Adrenal gland (tissue), 19 donors: Measurements from ENCODE around the gene RTRAF. TPM values are rescaled to one million over a fixed set of nuclear protein-coding genes. Genes with fewer than 3 reads are reported as not detected.

Source experiments
- DNase-seq, 7 donors: peaks; one replicate each; pipeline ENCODE4 v3.0.0-alpha.2; 2019 to 2020
- H3K27ac ChIP-seq, 5 donors: fragments of 200-600 bp; sonication (generic) in 4 of 5; 1 replicate in 3 of 5; 2 replicates in 2 of 5; pipeline versions ENCODE4 v1.5.1 to v1.8.0; 2016 to 2020; ENCODE audit warnings: mild to moderate bottlenecking in 1 of 5
- H3K27me3 ChIP-seq: fragments of 200-600 bp; 2 replicates; pipeline ENCODE4 v1.8.0; 2021
- H3K36me3 ChIP-seq, 2 donors: fragments of 200-600 bp; replicated peaks in 1 of 2; 1 replicate in 1 of 2; 2 replicates in 1 of 2; pipeline versions ENCODE4 v1.5.1 to v1.8.0; 2018 to 2022
- H3K4me1 ChIP-seq, 2 donors: fragments of 200-600 bp; replicated peaks in 1 of 2; 1 replicate in 1 of 2; 2 replicates in 1 of 2; pipeline versions ENCODE4 v1.5.1 to v1.8.0; 2018 to 2021
- H3K4me3 ChIP-seq, 4 donors: fragments of 200-600 bp; sonication (generic) in 3 of 4; one replicate each; pipeline ENCODE4 v1.5.1; 2016 to 2018
- H3K9me3 ChIP-seq, 3 donors: fragments of 200-600 bp; sonication (generic) in 1 of 3; replicated peaks in 1 of 3; 1 replicate in 2 of 3; 2 replicates in 1 of 3; pipeline versions ENCODE4 v1.5.1 to v1.8.0; 2016 to 2021
- CTCF ChIP-seq, 6 experiments: fragments of 450-650 bp in 4 of 6; fragments of 200-600 bp in 2 of 6; sonication (generic) in 1 of 6; IDR thresholded peaks; 1 replicate in 5 of 6; 2 replicates in 1 of 6; pipeline versions ENCODE4 v1.5.1 to v1.8.0; 2016 to 2021; ENCODE audit warnings: antibody characterized with exemption in 6 of 6, mild to moderate bottlenecking in 2 of 6, moderate library complexity in 1 of 6
- POLR2A ChIP-seq, 2 donors: fragments of 450-650 bp; IDR thresholded peaks; one replicate each; pipeline ENCODE4 v1.6.1; 2017; ENCODE audit warnings: antibody characterized with exemption in 2 of 2, mild to moderate bottlenecking in 2 of 2, moderate library complexity in 1 of 2
- WGBS, 4 donors: extraction: QIAGEN DNeasy Blood & Tissue Kit in 2 of 4; methylation state at CpG; one replicate each; pipeline versions ENCODE4 v1.1.5 to v1.1.7; 2013 to 2017; 5-methylcytosine and 5-hydroxymethylcytosine counted together
- intact Hi-C, 2 donors: fragments of 100-400 bp; cut with DNase I; formaldehyde crosslinking; loops; one replicate each; pipeline versions ENCODE4 v1.14.1 to v1.15.0; 2022 to 2023
- long read RNA-seq, 10 donors: library from polyadenylated mRNA in 3 of 10; unstranded in 2 of 10; stranded (forward) in 1 of 10; transcript quantifications; one replicate each; pipeline ENCODE4 v2.0.0 and lab custom pipeline, GENCODE V29; 2021 to 2026
- polyA plus RNA-seq, 3 donors: library from polyadenylated mRNA; stranded (reverse); fragments of 200-250 nt in 2 of 3; fragments of 350-450 nt in 1 of 3; fragmentation: Illumina TruSeq in 1 of 3; extraction: RNeasy Lipid Tissue Mini Kit (QIAGEN cat#74804) in 1 of 3; gene quantifications; one replicate each; pipeline ENCODE4 v1.2.3, GENCODE V29; 2013 to 2014
- total RNA-seq, 9 donors: library from RNA; depleted of rRNA in 4 of 9; stranded (reverse); fragments of >200 nt in 4 of 9; fragments of 120-200 nt in 1 of 9; fragmentation: NEBNext Ultra II Directional in 1 of 9; extraction: Animal tissue kit (Norgen Biotek cat#: 25700) in 1 of 9; gene quantifications; one replicate each; pipeline versions ENCODE4 v1.1.0 to v1.2.4, GENCODE V29; 2013 to 2023
- donor health status: healthy with polysubstance abuse.
- donor health status: Bipolar disorder and iron deficiency.
- donor health status: DM: yes; HTN: yes; CAD: no.
- donor health status: DM: no; HTN: no; CAD: no.
- donor health status: DM: no; HTN: no; CAD: no.
- donor health status: DM: yes; HTN: yes; CAD: no.

RTRAF gene
- total RNA-seq (100 to 1,000 TPM in 5 of 9 donors, 10 to 100 TPM in 4; 12.9 to 228 (median 149) TPM), polyA plus RNA-seq (100 to 1,000 TPM; 215 to 308 (median 219) TPM)
- long read RNA-seq, donor 1, full-length matches to known transcripts = 122 of 141 reads
- long read RNA-seq, donor 1, partial matches to known transcripts = 19 of 141 reads
- long read RNA-seq, donor 1, other reads (novel, unspliced or antisense) = 0 of 141 reads
- long read RNA-seq, donor 2, full-length matches to known transcripts = 64 of 64 reads
- long read RNA-seq, donor 2, partial matches to known transcripts = 0 of 64 reads
- long read RNA-seq, donor 2, other reads (novel, unspliced or antisense) = 0 of 64 reads
- long read RNA-seq, donor 3, full-length matches to known transcripts = 64 of 76 reads
- long read RNA-seq, donor 3, partial matches to known transcripts = 12 of 76 reads
- long read RNA-seq, donor 3, other reads (novel, unspliced or antisense) = 0 of 76 reads
- long read RNA-seq, donor 4, full-length matches to known transcripts = 133 of 137 reads
- long read RNA-seq, donor 4, partial matches to known transcripts = 2 of 137 reads
- long read RNA-seq, donor 4, other reads (novel, unspliced or antisense) = 2 of 137 reads
- long read RNA-seq, donor 5, full-length matches to known transcripts = 94 of 99 reads
- long read RNA-seq, donor 5, partial matches to known transcripts = 1 of 99 reads
- long read RNA-seq, donor 5, other reads (novel, unspliced or antisense) = 4 of 99 reads
- long read RNA-seq, donor 6, full-length matches to known transcripts = 95 of 99 reads
- long read RNA-seq, donor 6, partial matches to known transcripts = 2 of 99 reads
- long read RNA-seq, donor 6, other reads (novel, unspliced or antisense) = 2 of 99 reads
- long read RNA-seq, donor 7, full-length matches to known transcripts = 48 of 48 reads
- long read RNA-seq, donor 7, partial matches to known transcripts = 0 of 48 reads
- long read RNA-seq, donor 7, other reads (novel, unspliced or antisense) = 0 of 48 reads
- long read RNA-seq, donor 8, full-length matches to known transcripts = 118 of 118 reads
- long read RNA-seq, donor 8, partial matches to known transcripts = 0 of 118 reads
- long read RNA-seq, donor 8, other reads (novel, unspliced or antisense) = 0 of 118 reads
- long read RNA-seq, donor 9, full-length matches to known transcripts = 58 of 65 reads
- long read RNA-seq, donor 9, partial matches to known transcripts = 7 of 65 reads
- long read RNA-seq, donor 9, other reads (novel, unspliced or antisense) = 0 of 65 reads
- long read RNA-seq, donor 10, full-length matches to known transcripts = 21 of 21 reads
- long read RNA-seq, donor 10, partial matches to known transcripts = 0 of 21 reads
- long read RNA-seq, donor 10, other reads (novel, unspliced or antisense) = 0 of 21 reads

- 0 to 1% (median 0%) methylated on average over 42 to 72 of the region's 72 CpGs for WGBS, 4 donors
- Histone ChIP-seq H3K36me3 (peaks cover 0 to 29% of the 10 kb centered on the region in 2 donors), H3K9me3 (no peaks in the 10 kb centered on the region), H3K27ac (peak within 1 kb of the TSS in 4 of 5 donors; percentile 70 to 91 (median 82)), H3K27me3 (no peaks in the 10 kb centered on the region), H3K4me1 (peaks cover 6 to 14% of the 10 kb centered on the region in 2 donors), H3K4me3 (peak within 1 kb of the TSS; percentile 38 to 94 (median 64))
- intact Hi-C loops = no loop called here
- DNase-seq = peak; percentile 91 to 96 (median 94)
- peak; percentile 85 to 88 for TF ChIP-seq POLR2A (IDR thresholded peaks at IDR 0.05)
- TF ChIP-seq CTCF (IDR thresholded peaks at IDR 0.05) = no peak
Measured at GRCh38 chr14:51989293-51990234, at the start of gene RTRAF. RTRAF (plus strand) TSS chr14:51989546; CDS start chr14:51989640, 94 bp downstream.

- TF ChIP-seq CTCF (IDR thresholded peaks at IDR 0.05) (no peak), POLR2A (IDR thresholded peaks at IDR 0.05) (no peak)
- no peaks in the 10 kb centered on the region for H3K9me3 ChIP-seq
- H3K27ac ChIP-seq = no peak overlapping the region
- no peaks in the 10 kb centered on the region for H3K27me3 ChIP-seq
- H3K4me3 ChIP-seq = no peak overlapping the region
- DNase-seq = no peak
- no peaks in the 10 kb centered on the region for H3K4me1 ChIP-seq
- no peaks in the 10 kb centered on the region for H3K36me3 ChIP-seq
- WGBS, 4 donors = 83 to 88% (median 84%) methylated on average over 10 of the region's 10 CpGs
- intact Hi-C loops = no loop called here
Measured at GRCh38 chr14:51939755-51940301, 49.5 kb upstream of the RTRAF start.

- no peak for TF ChIP-seq CTCF (IDR thresholded peaks at IDR 0.05)
- no peak for TF ChIP-seq POLR2A (IDR thresholded peaks at IDR 0.05)
- no peak overlapping the region for H3K27ac ChIP-seq
- 89 to 100% (median 94%) methylated on average over 2 of the region's 2 CpGs for WGBS, 4 donors
- H3K4me3 ChIP-seq = no peak overlapping the region
- intact Hi-C loops = no loop called here
- no peak for DNase-seq
- no peaks in the 10 kb centered on the region for H3K36me3 ChIP-seq
- no peaks in the 10 kb centered on the region for H3K9me3 ChIP-seq
- H3K27me3 ChIP-seq = no peaks in the 10 kb centered on the region
- no peaks in the 10 kb centered on the region for H3K4me1 ChIP-seq
Measured at GRCh38 chr14:51942971-51943370, 46.4 kb upstream of the RTRAF start.
